Activated CD4-positive, CD25-positive, alpha-beta regulatory T cell treated with anti-CD3 and anti-CD28 coated beads, Interleukin-2, amount 50 U/mL, for 72 hours (primary cell): ENCODE results near the gene NRL.
"Not testable (repeated sequence)": the region's sequence is repeated elsewhere in the genome, so short reads cannot be mapped to it uniquely, and the experiment has no call there.

ENCODE experiments used
- DNase-seq: peaks from one replicate; pipeline ENCODE4 v3.0.0; 2021

NRL gene

DNA sequence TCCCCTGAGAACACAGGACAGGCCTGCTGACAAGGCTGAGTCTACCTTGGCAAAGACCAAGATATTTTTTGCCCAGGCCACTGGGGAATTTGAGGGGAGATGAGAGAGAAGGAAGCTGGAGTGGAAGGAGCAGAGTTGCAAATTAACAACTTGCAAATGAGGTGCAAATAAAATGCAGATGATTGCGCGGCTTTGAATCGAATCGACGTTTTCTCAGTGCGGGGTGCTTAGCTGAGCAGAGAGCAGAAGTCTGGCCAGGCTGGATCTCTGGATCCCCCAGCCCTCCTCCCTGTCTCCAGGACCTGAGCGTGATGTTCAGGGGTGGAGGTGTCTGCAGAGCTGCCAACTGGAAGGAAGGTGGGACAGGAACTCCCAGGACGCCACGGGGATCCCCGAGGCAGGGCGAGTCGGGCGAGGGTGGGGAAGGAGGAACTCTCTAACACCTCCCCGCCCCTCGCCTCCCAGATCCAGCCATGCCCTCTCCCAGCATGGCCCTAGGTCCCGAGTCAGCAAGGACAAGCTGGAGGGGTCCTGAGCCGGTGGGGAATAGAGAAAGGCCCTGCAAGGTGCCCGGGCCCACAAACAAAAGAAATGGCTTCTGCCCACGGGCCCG lies 63.5 kb downstream of the NRL start:
- DNase-seq = no peak

DNA sequence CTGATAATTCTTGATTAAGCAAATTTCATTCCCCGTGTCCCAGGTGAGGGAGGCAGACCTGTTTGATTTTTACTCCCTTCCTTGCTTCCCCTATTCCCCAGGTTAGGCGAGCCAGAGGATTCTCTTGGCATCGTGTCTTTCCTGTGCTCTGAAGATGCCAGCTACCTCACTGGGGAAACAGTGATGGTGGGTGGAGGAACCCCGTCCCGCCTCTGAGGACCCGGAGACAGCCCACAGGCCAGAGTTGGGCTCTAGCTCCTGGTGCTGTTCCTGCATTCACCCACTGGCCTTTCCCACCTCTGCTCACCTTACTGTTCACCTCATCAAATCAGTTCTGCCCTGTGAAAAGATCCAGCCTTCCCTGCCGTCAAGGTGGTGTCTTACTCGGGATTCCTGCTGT lies 64.0 kb downstream of the NRL start:
- not testable (repeated sequence) for DNase-seq

- DNase-seq = not testable (repeated sequence)
Observed at GRCh38 chr14:24049002-24049401, 65.7 kb downstream of the NRL start.

DNA sequence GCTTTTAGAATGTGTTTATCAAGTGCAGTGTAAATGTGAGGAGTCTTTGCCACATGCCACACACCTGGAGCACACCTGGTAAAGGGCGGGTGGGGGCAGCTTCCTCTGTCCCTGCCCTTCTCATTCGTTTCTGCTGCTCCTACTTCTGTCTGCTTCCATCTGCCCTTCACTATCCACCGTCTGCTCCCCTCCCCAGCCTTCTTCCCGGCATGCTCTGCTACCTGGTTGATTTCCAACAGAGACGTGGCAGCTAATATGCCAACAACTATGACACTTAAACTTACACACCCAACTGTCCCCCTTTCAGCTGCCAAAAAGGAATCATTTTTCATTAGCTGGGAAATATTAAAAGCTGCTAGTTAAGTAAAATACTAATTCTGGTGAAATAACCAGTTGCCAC lies 72.0 kb downstream of the NRL start:
- DNase-seq = no peak

DNA sequence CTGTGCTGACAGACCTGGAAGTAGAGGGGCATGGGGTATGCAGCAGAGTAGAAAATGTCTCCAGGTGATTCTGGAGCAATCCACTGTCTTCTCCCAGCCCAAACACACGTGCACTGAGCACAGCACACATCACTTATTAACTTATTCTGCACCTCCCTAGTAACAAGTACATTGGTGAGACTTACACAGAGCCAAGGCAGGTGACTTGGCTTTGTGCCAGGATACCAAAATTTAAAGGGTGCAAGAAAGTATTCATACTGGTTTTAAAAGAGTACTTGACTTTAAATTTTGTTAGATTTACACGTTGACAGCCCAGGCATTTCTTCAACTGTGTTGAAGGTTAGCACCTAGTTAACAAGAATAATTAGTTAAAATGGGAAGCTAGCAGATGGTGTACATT lies 74.1 kb downstream of the NRL start:
- DNase-seq = no peak

DNA sequence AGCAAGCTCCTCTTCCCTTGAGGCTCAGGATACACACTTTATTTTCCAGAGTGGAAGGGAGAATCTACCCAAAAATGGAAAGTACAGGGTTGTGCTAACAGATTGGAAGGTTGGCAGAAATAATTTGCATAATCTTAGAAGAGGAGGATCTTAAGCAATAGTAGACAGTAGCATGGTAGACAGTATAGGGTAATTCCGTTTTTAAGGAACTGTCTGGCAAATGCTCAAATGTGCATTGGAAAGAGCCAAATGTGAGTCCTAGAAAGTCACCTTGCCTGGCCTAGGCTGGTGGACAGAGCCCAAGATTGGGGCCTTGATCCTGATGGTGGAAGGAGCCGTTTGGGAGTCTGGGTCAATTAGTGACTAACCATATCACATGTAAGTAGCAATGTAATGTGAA lies 76.1 kb downstream of the NRL start:
- no peak for DNase-seq

DNA sequence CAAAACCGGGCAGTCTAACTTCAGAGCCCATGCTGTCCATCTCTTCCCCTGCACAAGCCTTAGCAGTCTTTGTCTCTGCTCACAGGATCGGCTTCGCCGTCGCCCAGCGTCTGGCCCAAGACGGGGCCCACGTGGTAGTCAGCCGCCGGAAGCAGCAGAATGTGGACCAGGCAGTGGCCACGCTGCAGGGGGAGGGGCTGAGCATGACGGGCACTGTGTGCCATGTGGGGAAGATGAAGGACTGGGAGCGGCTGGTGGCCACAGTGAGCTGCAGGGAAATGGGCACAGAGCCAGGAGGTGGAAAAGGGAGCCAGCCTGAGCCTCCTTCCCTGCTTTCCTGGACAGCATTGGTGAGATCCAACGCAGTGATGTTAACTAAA lies 77.1 kb downstream of the NRL start:
- DNase-seq = no peak

GRCh38 chr14:24036963-24037657 lies 77.6 kb downstream of the NRL start:
- DNase-seq = not testable (repeated sequence)

- DNase-seq = peak; percentile 60
Observed at GRCh38 chr14:24036169-24036962, 78.4 kb downstream of the NRL start.

DNA sequence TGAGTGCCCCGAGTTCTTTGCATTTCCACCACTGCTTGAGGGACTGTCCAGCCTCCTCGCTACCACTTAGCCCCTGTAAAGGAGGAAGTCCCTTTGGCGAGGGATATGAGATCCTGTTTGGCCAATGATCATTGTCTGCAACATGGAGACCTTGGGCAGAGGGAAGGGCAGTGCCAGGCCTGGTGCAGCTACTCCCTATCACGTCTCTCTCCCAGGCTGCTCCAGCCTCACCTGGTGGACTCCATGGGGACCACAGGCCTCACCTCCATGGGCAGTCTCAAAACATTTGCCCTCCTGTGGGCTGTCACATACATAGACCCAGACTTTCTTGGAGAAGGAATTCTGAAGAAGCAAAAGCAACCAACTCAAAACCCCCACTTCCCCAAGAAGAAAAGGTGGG lies 79.0 kb downstream of the NRL start:
- DNase-seq = not testable (repeated sequence)

DNA sequence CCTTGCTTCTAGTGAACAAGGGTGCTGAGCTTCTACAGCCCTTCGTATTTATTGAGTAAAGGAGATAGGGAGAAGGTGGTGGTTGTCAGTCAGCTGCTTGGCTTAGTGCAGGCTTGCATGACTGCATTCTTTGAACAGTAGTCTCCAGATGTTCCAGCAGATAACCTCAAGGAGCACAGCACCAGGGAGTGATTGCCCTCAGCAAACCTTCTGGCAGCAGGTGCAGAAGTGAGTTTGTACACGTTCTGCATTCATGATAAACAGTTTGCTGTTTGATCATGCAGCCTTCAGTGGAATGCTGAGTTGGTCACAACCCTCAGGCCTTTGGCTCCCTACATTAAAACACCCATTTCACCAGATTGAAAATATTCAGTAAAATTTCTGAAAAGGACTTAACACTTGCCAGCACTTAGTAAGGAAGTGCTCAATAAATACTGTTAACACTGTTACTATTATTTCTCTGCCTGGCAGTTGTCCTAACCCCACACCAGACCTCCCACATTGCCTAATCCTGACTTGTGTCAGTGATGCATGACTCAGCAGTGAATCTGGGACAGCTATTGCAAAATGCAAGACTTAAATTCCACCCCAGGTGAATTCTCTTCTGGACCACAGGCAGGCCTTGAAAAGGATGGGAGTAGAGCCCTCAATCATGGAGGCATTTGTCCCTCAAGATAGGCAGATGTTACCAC lies 81.9 kb downstream of the NRL start:
- DNase-seq = no peak

- DNase-seq = not testable (repeated sequence)
Observed at GRCh38 chr14:24031331-24031730, 83.4 kb downstream of the NRL start.

DNA sequence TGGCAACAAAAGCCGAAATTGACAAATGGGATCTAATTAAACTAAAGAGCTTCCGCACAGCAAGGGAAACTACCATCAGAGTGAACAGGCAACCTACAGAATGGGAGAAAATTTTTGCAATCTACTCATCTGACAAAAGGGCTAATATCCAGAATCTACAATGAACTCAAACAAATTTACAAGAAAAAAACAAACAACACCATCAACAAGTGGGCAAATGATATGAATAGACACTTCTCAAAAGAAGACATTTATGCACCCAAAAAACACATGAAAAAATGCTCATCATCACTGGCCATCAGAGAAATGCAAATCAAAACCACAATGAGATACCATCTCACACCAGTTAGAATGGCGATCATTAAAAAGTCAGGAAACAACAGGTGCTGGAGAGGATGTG lies 85.1 kb downstream of the NRL start:
- DNase-seq = not testable (repeated sequence)
